Measurements from ENCODE around the gene SPOUT1.
"Not testable (repeated sequence)": the region's sequence is repeated elsewhere in the genome, so short reads cannot be mapped to it uniquely, and the experiment has no call there.

The SPOUT1 gene, protein sequence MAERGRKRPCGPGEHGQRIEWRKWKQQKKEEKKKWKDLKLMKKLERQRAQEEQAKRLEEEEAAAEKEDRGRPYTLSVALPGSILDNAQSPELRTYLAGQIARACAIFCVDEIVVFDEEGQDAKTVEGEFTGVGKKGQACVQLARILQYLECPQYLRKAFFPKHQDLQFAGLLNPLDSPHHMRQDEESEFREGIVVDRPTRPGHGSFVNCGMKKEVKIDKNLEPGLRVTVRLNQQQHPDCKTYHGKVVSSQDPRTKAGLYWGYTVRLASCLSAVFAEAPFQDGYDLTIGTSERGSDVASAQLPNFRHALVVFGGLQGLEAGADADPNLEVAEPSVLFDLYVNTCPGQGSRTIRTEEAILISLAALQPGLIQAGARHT

GRCh38 chr9:128829477-128830251, at the start of gene SPOUT1:
TSS of gene SPOUT1 (minus strand) at chr9:128829794. CDS start at chr9:128829780, 14 bp downstream.
- DNase-seq (ENCODE audit: low spot score): peak; percentile 99

DNA sequence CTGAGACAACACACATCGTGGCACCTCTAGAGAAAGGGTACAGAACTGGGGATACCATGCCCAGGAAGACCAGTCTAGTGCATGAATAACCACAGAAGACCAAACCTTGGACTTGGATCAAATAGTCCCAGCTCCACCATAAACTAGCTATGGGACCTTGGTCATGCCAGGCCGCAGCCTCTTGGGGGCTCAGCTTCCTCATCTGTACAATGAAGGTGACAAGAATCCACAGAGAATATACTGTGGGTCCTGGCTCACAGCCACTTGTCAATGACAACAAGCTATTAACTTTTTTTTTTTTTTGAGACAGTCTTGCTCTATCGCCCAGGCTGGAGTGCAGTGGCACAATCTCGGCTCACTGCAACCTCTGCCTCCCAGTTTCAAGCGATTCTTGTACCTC, 48.3 kb upstream of the SPOUT1 start:
- DNase-seq (ENCODE audit: low spot score): no peak

GRCh38 chr9:128870941-128871265, 41.3 kb upstream of the SPOUT1 start:
- not testable (repeated sequence) for DNase-seq (ENCODE audit: low spot score)

- no peak for DNase-seq (ENCODE audit: low spot score)
Measured at GRCh38 chr9:128870128-128870940, 40.7 kb upstream of the SPOUT1 start.

DNA sequence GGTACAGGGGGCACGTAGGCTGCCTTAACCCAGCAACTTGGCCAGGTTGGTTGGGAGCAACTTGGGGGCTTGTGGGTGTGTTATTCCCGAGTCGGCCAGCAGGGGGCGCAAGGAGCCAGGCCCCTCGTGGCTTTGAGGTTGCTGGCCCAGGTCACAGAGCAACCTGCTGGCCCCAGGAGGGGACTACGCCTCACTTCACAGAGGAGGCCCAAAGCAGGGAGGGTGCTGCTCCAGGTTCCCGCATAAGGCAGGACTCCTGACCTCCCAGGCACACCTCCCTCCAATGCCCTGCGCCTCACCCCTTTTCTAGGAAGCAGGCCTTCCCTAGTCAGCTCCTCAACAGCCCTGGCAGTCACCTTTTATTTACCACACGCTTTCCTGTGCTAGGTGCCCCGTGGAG, 34.1 kb upstream of the SPOUT1 start:
- DNase-seq (ENCODE audit: low spot score): peak; percentile 84

DNA sequence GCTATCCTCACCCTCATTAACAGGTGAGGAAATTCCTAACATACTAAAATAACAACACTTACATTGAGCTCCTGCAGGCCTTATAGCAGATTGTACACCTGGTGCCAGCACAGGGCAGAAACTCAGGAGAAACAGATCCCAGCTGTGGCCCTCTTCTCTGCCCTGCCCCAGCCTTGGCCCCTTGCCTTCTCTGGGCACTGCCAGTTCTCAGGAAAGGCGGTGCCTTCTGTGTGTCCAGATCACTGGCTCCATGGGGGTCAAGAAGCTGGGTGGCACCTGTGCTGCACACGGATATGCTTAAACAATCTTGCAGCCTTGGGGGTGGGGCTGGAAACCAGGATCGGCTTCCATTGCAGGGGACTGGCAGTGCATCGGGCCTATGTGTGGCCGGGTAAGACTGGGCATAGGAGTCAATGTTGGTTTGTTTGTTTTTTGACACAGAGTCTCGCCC, 32.8 kb upstream of the SPOUT1 start:
- no peak for DNase-seq (ENCODE audit: low spot score)

DNA sequence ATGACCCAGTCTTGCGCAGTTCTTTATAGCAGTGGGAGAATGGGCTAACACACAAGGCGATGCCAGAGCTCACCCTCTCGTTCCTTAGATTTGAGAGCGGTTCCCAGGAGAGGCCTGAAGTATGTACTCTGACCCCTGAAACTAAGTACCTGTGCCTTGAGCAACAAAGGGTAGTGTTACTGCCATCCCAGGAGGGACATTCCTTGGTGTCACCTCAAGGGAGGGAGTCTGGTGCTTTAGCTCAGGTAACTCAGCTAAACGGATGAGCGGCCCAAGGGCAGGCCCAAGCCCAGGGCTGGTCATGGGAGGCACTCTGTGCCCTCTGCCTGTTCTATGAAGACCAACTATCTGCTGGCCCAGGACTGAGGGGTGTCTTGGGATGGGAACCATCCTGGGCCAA, 31.9 kb upstream of the SPOUT1 start:
- no peak for DNase-seq (ENCODE audit: low spot score)

GRCh38 chr9:128860937-128861336, 31.3 kb upstream of the SPOUT1 start:
- DNase-seq (ENCODE audit: low spot score): no peak

GRCh38 chr9:128858476-128858875, 28.9 kb upstream of the SPOUT1 start:
- not testable (repeated sequence) for DNase-seq (ENCODE audit: low spot score)

DNA sequence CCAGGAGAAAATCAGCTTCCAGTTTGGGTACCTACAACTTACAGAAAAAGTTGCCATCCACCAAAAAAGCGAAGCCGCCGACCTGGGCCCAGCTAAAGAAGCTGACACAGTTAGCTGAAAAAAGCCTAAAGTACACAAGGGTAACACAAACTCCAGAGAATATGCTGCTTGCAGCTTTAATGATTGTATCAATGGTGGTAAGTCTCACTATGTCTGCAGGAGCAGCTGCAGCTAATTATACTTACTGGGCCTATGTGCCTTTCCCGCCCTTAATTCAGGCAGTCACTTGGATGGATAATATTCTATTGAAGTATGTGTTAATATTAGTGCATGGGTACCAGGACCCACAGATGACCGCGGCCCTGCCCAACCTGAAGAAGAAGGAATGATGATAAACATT, 24.9 kb upstream of the SPOUT1 start:
- not testable (repeated sequence) for DNase-seq (ENCODE audit: low spot score)

DNA sequence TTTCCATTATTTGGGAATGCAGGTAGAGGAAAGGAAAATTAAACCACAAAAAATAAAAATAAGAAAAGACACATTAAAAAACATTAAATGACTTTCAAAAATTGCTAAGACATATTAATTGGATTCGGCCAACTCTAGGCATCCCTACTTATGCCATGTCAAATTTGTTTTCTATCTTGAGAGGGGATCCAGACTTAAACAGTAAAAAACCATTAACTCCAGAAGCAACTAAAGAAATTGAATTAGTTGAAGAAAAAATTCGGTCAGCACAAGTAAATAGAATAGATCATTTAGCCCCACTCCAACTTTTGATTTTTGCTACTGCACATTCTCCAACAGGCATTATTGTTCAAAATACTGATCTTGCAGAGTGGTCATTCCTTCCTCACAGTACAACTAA, 23.1 kb upstream of the SPOUT1 start:
- DNase-seq (ENCODE audit: low spot score): not testable (repeated sequence)

- DNase-seq (ENCODE audit: low spot score): not testable (repeated sequence)
Measured at GRCh38 chr9:128851779-128852600, 22.4 kb upstream of the SPOUT1 start.

GRCh38 chr9:128851024-128851423, 21.4 kb upstream of the SPOUT1 start:
- DNase-seq (ENCODE audit: low spot score): not testable (repeated sequence)

DNA sequence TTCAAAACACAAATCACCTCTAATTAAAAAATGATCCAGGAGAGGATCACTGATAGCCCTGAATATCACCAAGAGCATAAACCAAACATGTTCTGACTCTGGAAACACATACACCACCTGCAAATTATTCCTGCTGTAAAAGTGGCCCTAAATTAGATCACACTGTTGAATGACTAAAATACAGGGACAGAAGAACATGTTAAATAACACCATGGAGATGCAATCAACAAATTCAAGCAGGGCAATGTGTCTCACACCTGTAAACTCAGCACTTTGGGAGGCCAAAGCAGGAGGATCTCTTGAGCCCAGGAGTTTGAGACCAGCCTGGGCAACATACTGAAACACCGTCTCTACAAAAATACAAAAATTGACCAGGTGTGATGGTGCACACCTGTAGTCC, 18.2 kb upstream of the SPOUT1 start:
- DNase-seq (ENCODE audit: low spot score): no peak

GRCh38 chr9:128846680-128847030, 17.1 kb upstream of the SPOUT1 start:
- no peak for DNase-seq (ENCODE audit: low spot score)

GRCh38 chr9:128845186-128845931, 15.8 kb upstream of the SPOUT1 start:
- no peak for DNase-seq (ENCODE audit: low spot score)

DNA sequence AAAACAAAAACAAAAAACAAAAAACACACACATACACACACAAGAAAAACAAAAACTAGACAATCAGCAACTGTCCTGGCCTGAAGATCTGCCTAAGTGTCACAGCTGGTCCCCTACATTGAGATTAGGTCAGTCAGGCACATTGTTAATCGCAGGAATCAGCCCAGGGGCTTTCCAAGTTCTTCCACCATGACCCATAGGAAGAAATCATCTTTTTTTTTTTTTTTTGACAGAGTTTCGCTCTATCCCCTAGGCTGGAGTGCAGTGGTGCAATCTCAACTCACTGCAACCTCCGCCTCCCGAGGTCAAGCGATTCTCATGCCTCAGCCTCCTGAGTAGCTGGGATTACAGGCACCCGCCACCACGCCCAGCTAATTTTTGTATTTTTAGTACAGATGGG, 13.6 kb upstream of the SPOUT1 start:
- not testable (repeated sequence) for DNase-seq (ENCODE audit: low spot score)

- DNase-seq (ENCODE audit: low spot score): no peak
Measured at GRCh38 chr9:128841694-128842492, 12.3 kb upstream of the SPOUT1 start.

- no peak for DNase-seq (ENCODE audit: low spot score)
Measured at GRCh38 chr9:128840524-128840923, 10.9 kb upstream of the SPOUT1 start.

- peak; percentile 3 for DNase-seq (ENCODE audit: low spot score)
Measured at GRCh38 chr9:128838338-128838737, 8.7 kb upstream of the SPOUT1 start.

Data from germinal center (tissue), 1 donor.